NT2/D1 (cell line): ENCODE measurements around the gene SKAP1.

ENCODE experiments used
- YY1 ChIP-seq: IDR thresholded peaks from 2 replicates; pipeline ENCODE4 v1.6.1; 2011; ENCODE audit not compliant: insufficient read length, insufficient read depth
- ZNF274 ChIP-seq: IDR thresholded peaks from 2 replicates; pipeline ENCODE4 v1.6.1; 2011; ENCODE audit warnings: mild to moderate bottlenecking, low read depth, low read length

GRCh38 chr17:48239603-48239995 lies 190.4 kb downstream of the SKAP1 start:
- no peak for TF ChIP-seq YY1
- no peak for TF ChIP-seq ZNF274
